K562 (cell line): ENCODE results near the gene SMAD3. TPM values are rescaled to one million over a fixed set of nuclear protein-coding genes. Genes with fewer than 3 reads are reported as not detected.

Experiments used
- C11orf30 ChIP-seq: fragments of 450-650 bp; IDR thresholded peaks from 2 replicates; pipeline ENCODE4 v1.6.1; 2016; ENCODE audit warnings: low read depth, mild to moderate bottlenecking
- CBFA2T3 ChIP-seq: fragments of 450-650 bp; IDR thresholded peaks from 2 replicates; pipeline ENCODE4 v1.6.1; 2017
- CHD2 ChIP-seq: IDR thresholded peaks from 2 replicates; pipeline ENCODE4 v1.6.1; 2011; ENCODE audit warnings: low read depth, low read length
- CSDE1 ChIP-seq, 2 experiments: fragments of 450-650 bp; IDR thresholded peaks; 2 replicates each; pipeline ENCODE4 v1.6.1; 2016; ENCODE audit warnings: mild to moderate bottlenecking in 1 of 2
- FOSL1 ChIP-seq: fragments of 200-800 bp; sonication (Bioruptor generic); conservative IDR thresholded peaks from 2 replicates; pipeline ENCODE4 v1.6.1; 2016; ENCODE audit warnings: missing genetic modification characterization, missing compliant biosample characterization
- MAFG ChIP-seq: fragments of 450-650 bp; conservative IDR thresholded peaks from 2 replicates; pipeline ENCODE4 v1.6.1; 2016; ENCODE audit warnings: missing genetic modification characterization, missing compliant biosample characterization
- PCBP2 ChIP-seq: fragments of 200-400 bp; formaldehyde crosslinking; IDR thresholded peaks from 2 replicates; pipeline ENCODE4 v1.6.1; 2018; ENCODE audit warnings: low read length, low read depth, mild to moderate bottlenecking, moderate library complexity; ENCODE audit not compliant: poor library complexity, severe bottlenecking
- PHB ChIP-seq: fragments of 250-450 bp; sonication (Bioruptor Pico); IDR thresholded peaks from 2 replicates; pipeline ENCODE4 v1.5.0; 2021
- PHTF2 ChIP-seq: fragments of 250-450 bp; sonication (Bioruptor Pico); IDR thresholded peaks from 2 replicates; pipeline ENCODE4 v1.5.0; 2021; ENCODE audit warnings: mild to moderate bottlenecking
- POLR2G ChIP-seq: fragments of 200-400 bp; formaldehyde crosslinking; IDR thresholded peaks from 2 replicates; pipeline ENCODE4 v1.6.1; 2017; ENCODE audit warnings: low read depth, mild to moderate bottlenecking, antibody characterized with exemption, low read length, moderate library complexity
- POU5F1 ChIP-seq: fragments of 150-350 bp; IDR thresholded peaks from 2 replicates; pipeline ENCODE4 v1.6.1; 2014; ENCODE audit warnings: borderline replicate concordance, low read length, low read depth, mild to moderate bottlenecking; ENCODE audit not compliant: partially characterized antibody
- SMARCA4 ChIP-seq: fragments of 450-650 bp; IDR thresholded peaks from 2 replicates; pipeline ENCODE4 v1.6.1; 2016
- SNIP1 ChIP-seq: fragments of 450-650 bp; IDR thresholded peaks from 2 replicates; pipeline ENCODE4 v1.7.1; 2017; ENCODE audit warnings: low read depth, mild to moderate bottlenecking
- YBX1 ChIP-seq: fragments of 450-650 bp; IDR thresholded peaks from 2 replicates; pipeline ENCODE4 v1.7.1; 2016; ENCODE audit warnings: mild to moderate bottlenecking
- ZC3H11A ChIP-seq: IDR thresholded peaks from 2 replicates; pipeline ENCODE4 v1.6.1; 2012; ENCODE audit warnings: low read depth, low read length, improper control_type of control experiment
- ZFX ChIP-seq: sonication (generic); formaldehyde crosslinking; IDR thresholded peaks from 2 replicates; pipeline ENCODE4 v1.8.0; 2022; ENCODE audit warnings: mild to moderate bottlenecking, missing genetic modification reagents, moderate library complexity
- ZNF253 ChIP-seq: fragments of 250-450 bp; sonication (Bioruptor Pico); conservative IDR thresholded peaks from 2 replicates; pipeline ENCODE4 v1.6.1; 2021; ENCODE audit warnings: mild to moderate bottlenecking
- ZNF551 ChIP-seq: fragments of 250-450 bp; sonication (Bioruptor Pico); IDR thresholded peaks from 2 replicates; pipeline ENCODE4 v1.5.0; 2021; ENCODE audit warnings: mild to moderate bottlenecking, moderate library complexity
- ZNF717 ChIP-seq: fragments of 250-450 bp; sonication (Bioruptor Pico); IDR thresholded peaks from 2 replicates; pipeline ENCODE4 v1.5.0; 2021
- polyA plus RNA-seq, 8 experiments: library from polyadenylated mRNA; depleted of rRNA in 4 of 8; stranded (reverse) in 5 of 8; unstranded in 3 of 8; fragments of >200 nt; fragmentation: Nextera tagmentation in 2 of 8; fragmentation: Illumina TruSeq in 1 of 8; extraction: Ambion mirVana in 2 of 8; extraction: Trizol in 1 of 8; gene quantifications; 2 replicates each; pipeline versions ENCODE4 v1.2.1 to v1.2.3, GENCODE V29; 2011 to 2014; ENCODE audit warnings: inconsistent platforms in 1 of 8, missing spikeins in 1 of 8
- total RNA-seq, 7 experiments: library from RNA; depleted of rRNA in 6 of 7; stranded (reverse); fragments of >200 nt in 6 of 7; fragmentation: Illumina TruSeq in 2 of 7; extraction: Trizol in 2 of 7; gene quantifications; 2 replicates each; pipeline versions ENCODE4 v1.2.1 to v1.2.3, GENCODE V29; 2011 to 2021; ENCODE audit warnings: low replicate concordance in 1 of 7
- TF ChIP-seq, protein P1 (sequence below): fragments of 200-800 bp; sonication (Bioruptor generic); IDR thresholded peaks from 2 replicates; pipeline ENCODE4 v1.6.1; 2017; ENCODE audit warnings: missing genetic modification characterization, missing compliant biosample characterization
- TF ChIP-seq, protein P2 (sequence below): IDR thresholded peaks from 2 replicates; pipeline ENCODE4 v1.6.1; 2012; ENCODE audit warnings: low read depth, low read length, improper control_type of control experiment, borderline replicate concordance
- TF ChIP-seq, protein P3 (sequence below): sonication (generic); formaldehyde crosslinking; IDR thresholded peaks from 2 replicates; pipeline ENCODE4 v1.8.1; 2022; ENCODE audit warnings: missing genetic modification reagents
- TF ChIP-seq, protein P4 (sequence below): fragments of 250-450 bp; sonication (Bioruptor Pico); IDR thresholded peaks from 2 replicates; pipeline ENCODE4 v1.5.0; 2021
- TF ChIP-seq, protein P5 (sequence below): fragments of 250-450 bp; sonication (Bioruptor Pico); IDR thresholded peaks from 2 replicates; pipeline ENCODE4 v1.5.0; 2021

Gene SMAD3
- total and polyA plus RNA-seq, 9 of the 15 experiments (the other 6 are each of a cell fraction or from before 2014, with no cell fraction given) = 4.3 to 39.2 (median 11.1) TPM

DNA sequence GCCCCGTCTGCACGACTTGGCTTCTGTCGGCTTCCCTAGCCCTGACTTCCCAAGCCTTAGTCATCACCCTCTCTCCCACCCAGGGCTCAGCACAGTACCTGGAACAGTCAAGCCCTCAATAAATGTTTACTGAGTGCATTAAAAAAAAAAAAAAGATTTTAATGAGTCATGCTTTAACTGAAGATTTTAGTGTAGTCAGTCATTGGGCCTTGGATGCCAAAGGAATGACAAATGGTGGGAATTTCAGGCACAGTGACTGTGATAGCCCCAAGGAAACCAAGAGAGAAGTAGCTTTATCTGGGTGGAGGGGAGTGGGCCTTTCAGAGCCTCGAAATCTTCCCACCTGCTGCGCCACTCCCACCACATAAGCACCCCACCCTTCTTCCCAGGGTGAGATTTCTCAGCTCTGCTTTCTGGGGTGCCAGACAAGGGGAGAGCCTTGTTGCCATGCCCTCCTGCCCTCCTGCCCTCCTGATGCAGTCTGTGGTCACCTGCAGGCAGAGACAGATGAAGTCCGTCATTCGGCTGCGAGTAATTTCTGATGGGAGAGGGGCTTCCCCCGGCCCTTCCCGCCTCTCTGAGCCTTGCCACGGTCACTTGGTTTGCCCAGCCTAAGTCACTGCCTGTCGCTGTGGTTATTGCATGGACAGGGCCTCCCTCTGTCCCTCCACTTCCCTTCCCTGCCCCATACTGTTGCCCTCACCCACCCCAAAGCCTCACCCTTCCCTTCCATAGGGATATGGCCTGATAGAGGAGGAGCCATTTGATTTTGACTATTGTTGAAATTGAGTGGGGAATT lies 41.8 kb downstream of the SMAD3 start (continued):
- TF ChIP-seq, protein P1, sequence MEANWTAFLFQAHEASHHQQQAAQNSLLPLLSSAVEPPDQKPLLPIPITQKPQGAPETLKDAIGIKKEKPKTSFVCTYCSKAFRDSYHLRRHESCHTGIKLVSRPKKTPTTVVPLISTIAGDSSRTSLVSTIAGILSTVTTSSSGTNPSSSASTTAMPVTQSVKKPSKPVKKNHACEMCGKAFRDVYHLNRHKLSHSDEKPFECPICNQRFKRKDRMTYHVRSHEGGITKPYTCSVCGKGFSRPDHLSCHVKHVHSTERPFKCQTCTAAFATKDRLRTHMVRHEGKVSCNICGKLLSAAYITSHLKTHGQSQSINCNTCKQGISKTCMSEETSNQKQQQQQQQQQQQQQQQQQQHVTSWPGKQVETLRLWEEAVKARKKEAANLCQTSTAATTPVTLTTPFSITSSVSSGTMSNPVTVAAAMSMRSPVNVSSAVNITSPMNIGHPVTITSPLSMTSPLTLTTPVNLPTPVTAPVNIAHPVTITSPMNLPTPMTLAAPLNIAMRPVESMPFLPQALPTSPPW = no peak
- TF ChIP-seq SMARCA4 = peak; percentile 56; the same call in 1 of the 2 replicates
- TF ChIP-seq PHB (CRISPR knock-in tag) = no peak
- TF ChIP-seq CSDE1 (IDR thresholded peaks at IDR 0.05) = no peak
- TF ChIP-seq, protein P2, sequence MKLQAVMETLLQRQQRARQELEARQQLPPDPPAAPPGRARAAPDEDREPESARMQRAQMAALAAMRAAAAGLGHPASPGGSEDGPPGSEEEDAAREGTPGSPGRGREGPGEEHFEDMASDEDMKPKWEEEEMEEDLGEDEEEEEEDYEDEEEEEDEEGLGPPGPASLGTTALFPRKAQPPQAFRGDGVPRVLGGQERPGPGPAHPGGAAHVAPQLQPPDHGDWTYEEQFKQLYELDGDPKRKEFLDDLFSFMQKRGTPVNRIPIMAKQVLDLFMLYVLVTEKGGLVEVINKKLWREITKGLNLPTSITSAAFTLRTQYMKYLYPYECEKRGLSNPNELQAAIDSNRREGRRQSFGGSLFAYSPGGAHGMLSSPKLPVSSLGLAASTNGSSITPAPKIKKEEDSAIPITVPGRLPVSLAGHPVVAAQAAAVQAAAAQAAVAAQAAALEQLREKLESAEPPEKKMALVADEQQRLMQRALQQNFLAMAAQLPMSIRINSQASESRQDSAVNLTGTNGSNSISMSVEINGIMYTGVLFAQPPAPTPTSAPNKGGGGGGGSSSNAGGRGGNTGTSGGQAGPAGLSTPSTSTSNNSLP = peak; percentile 71
- TF ChIP-seq C11orf30 = peak; percentile 45
- TF ChIP-seq, protein P3, sequence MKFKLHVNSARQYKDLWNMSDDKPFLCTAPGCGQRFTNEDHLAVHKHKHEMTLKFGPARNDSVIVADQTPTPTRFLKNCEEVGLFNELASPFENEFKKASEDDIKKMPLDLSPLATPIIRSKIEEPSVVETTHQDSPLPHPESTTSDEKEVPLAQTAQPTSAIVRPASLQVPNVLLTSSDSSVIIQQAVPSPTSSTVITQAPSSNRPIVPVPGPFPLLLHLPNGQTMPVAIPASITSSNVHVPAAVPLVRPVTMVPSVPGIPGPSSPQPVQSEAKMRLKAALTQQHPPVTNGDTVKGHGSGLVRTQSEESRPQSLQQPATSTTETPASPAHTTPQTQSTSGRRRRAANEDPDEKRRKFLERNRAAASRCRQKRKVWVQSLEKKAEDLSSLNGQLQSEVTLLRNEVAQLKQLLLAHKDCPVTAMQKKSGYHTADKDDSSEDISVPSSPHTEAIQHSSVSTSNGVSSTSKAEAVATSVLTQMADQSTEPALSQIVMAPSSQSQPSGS = no peak
- peak; percentile 87 for TF ChIP-seq FOSL1 (tag)
- no peak for TF ChIP-seq POU5F1
- TF ChIP-seq ZNF717 (CRISPR knock-in tag) = no peak
- no peak for TF ChIP-seq PHTF2 (CRISPR knock-in tag)
- no peak for TF ChIP-seq PCBP2
- 0 out of 2 replicates have a peak, but pooled peaks have one; percentile 5 for TF ChIP-seq CBFA2T3
- no peak for TF ChIP-seq ZNF253 (CRISPR knock-in tag)
- TF ChIP-seq MAFG (tag) = peak; percentile 58
- TF ChIP-seq ZC3H11A = no peak
- TF ChIP-seq ZNF551 (CRISPR knock-in tag) = no peak
- TF ChIP-seq, protein P4, sequence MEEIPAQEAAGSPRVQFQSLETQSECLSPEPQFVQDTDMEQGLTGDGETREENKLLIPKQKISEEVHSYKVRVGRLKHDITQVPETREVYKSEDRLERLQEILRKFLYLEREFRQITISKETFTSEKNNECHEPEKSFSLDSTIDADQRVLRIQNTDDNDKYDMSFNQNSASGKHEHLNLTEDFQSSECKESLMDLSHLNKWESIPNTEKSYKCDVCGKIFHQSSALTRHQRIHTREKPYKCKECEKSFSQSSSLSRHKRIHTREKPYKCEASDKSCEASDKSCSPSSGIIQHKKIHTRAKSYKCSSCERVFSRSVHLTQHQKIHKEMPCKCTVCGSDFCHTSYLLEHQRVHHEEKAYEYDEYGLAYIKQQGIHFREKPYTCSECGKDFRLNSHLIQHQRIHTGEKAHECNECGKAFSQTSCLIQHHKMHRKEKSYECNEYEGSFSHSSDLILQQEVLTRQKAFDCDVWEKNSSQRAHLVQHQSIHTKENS (CRISPR knock-in tag) = no peak
- no peak for TF ChIP-seq POLR2G
- TF ChIP-seq SNIP1 = no peak
- TF ChIP-seq ZFX = no peak
- no peak for TF ChIP-seq YBX1
- TF ChIP-seq, protein P5, sequence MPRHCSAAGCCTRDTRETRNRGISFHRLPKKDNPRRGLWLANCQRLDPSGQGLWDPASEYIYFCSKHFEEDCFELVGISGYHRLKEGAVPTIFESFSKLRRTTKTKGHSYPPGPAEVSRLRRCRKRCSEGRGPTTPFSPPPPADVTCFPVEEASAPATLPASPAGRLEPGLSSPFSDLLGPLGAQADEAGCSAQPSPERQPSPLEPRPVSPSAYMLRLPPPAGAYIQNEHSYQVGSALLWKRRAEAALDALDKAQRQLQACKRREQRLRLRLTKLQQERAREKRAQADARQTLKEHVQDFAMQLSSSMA (CRISPR knock-in tag) = no peak
- TF ChIP-seq CHD2 = no peak
